ENCODE results near the gene WNT8A.

Gene WNT8A

DNA sequence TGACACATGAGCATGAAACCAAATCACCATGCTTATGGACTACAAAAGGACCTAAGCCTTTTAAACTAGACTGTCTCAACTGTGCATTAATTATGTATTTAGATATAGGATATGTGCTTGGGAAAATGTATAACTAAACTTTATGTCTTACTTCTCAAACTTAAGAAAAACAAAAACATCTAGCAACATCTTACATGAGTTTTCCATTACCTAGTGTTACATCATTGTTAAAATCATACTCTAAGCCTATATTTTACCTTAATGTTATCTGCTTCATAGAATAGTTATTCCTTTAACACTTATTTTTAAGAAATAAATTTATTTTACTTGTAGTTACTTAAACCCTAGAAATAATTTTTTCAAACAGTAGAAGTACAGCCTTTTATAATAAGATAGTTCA, 31.4 kb downstream of the WNT8A start:
- no peak overlapping the region for H3K4me3 ChIP-seq (ENCODE audit: low read depth, low read length)
- TF ChIP-seq, protein P1, sequence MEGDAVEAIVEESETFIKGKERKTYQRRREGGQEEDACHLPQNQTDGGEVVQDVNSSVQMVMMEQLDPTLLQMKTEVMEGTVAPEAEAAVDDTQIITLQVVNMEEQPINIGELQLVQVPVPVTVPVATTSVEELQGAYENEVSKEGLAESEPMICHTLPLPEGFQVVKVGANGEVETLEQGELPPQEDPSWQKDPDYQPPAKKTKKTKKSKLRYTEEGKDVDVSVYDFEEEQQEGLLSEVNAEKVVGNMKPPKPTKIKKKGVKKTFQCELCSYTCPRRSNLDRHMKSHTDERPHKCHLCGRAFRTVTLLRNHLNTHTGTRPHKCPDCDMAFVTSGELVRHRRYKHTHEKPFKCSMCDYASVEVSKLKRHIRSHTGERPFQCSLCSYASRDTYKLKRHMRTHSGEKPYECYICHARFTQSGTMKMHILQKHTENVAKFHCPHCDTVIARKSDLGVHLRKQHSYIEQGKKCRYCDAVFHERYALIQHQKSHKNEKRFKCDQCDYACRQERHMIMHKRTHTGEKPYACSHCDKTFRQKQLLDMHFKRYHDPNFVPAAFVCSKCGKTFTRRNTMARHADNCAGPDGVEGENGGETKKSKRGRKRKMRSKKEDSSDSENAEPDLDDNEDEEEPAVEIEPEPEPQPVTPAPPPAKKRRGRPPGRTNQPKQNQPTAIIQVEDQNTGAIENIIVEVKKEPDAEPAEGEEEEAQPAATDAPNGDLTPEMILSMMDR (IDR thresholded peaks at IDR 0.05; ENCODE audit: low read depth, low read length): no peak

- H3K4me3 ChIP-seq (ENCODE audit: low read depth, low read length): no peak overlapping the region
- TF ChIP-seq, protein P1 (IDR thresholded peaks at IDR 0.05; ENCODE audit: low read depth, low read length): no peak
These were observed 44.5 kb downstream of the WNT8A start for GRCh38 chr5:138128334-138128733.

GRCh38 chr5:138129347-138129746, 45.5 kb downstream of the WNT8A start:
- TF ChIP-seq, protein P1 (IDR thresholded peaks at IDR 0.05; ENCODE audit: low read depth, low read length): no peak
- no peak overlapping the region for H3K4me3 ChIP-seq (ENCODE audit: low read depth, low read length)

- H3K4me3 ChIP-seq (ENCODE audit: low read depth, low read length): no peak overlapping the region
- TF ChIP-seq, protein P1 (IDR thresholded peaks at IDR 0.05; ENCODE audit: low read depth, low read length): no peak
These were observed 48.7 kb downstream of the WNT8A start for GRCh38 chr5:138132543-138132942.

GRCh38 chr5:138138949-138139780, 55.3 kb downstream of the WNT8A start, which contains the start of gene NME5:
Gene NME5 (minus strand): TSS chr5:138139428. CDS start chr5:138138780, 648 bp downstream.
- H3K4me3 ChIP-seq (ENCODE audit: low read depth, low read length): 0 out of 2 replicates have a peak within 1 kb of the TSS, but pooled peaks have one; percentile 34
- TF ChIP-seq, protein P1 (IDR thresholded peaks at IDR 0.05; ENCODE audit: low read depth, low read length): no peak

DNA sequence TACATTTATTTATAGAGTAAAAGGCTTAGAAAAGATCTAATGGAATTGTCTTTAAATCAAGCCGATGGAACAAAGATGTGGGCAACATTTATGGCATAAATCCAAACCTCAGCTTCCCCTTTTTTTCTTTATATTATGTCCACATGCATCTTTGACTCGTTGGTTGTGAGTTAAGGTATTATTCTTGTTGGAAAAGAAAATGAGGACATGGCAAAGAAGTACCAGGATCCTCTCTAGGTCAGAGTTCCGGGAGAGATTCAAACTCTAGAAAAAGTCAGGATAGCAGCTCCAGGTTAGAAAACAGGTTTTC, 55.9 kb downstream of the WNT8A start:
- H3K4me3 ChIP-seq (ENCODE audit: low read depth, low read length): no peak overlapping the region
- TF ChIP-seq, protein P1 (IDR thresholded peaks at IDR 0.05; ENCODE audit: low read depth, low read length): no peak

GRCh38 chr5:138140268-138140667, 56.4 kb downstream of the WNT8A start:
- TF ChIP-seq, protein P1 (IDR thresholded peaks at IDR 0.05; ENCODE audit: low read depth, low read length): no peak
- no peak overlapping the region for H3K4me3 ChIP-seq (ENCODE audit: low read depth, low read length)

Data from WI38 (cell line).